Parathyroid adenoma (tissue), 2 donors: Measurements from ENCODE around the gene UTP15.

ENCODE experiments used
- H2AFZ ChIP-seq: fragments of 300-600 bp; sonication (generic); one replicate; pipeline ENCODE4 v1.7.0; 2017; ENCODE audit warnings: antibody characterized with exemption, mild to moderate bottlenecking
- H3K27ac ChIP-seq: fragments of 300-600 bp; sonication (generic); one replicate; pipeline ENCODE4 v1.7.0; 2017
- H3K27me3 ChIP-seq: fragments of 300-600 bp; sonication (generic); one replicate; pipeline ENCODE4 v1.7.0; 2017; ENCODE audit warnings: low read length; ENCODE audit not compliant: control insufficient read depth, insufficient read depth
- H3K36me3 ChIP-seq: fragments of 300-600 bp; sonication (generic); one replicate; pipeline ENCODE4 v1.7.0; 2017; ENCODE audit warnings: low read length; ENCODE audit not compliant: control insufficient read depth, insufficient read depth
- H3K4me1 ChIP-seq: fragments of 300-600 bp; sonication (generic); one replicate; pipeline ENCODE4 v1.7.0; 2017; ENCODE audit warnings: control low read depth
- H3K4me2 ChIP-seq: fragments of 300-600 bp; sonication (generic); one replicate; pipeline ENCODE4 v1.7.0; 2017; ENCODE audit warnings: low read length
- H3K4me3 ChIP-seq: fragments of 300-600 bp; sonication (generic); one replicate; pipeline ENCODE4 v1.7.0; 2017; ENCODE audit warnings: low read depth, low read length
- H3K79me2 ChIP-seq: fragments of 300-600 bp; sonication (generic); one replicate; pipeline ENCODE4 v1.7.0; 2017; ENCODE audit warnings: control low read depth
- H3K9ac ChIP-seq: fragments of 300-600 bp; sonication (generic); one replicate; pipeline ENCODE4 v1.7.0; 2017; ENCODE audit warnings: mild to moderate bottlenecking
- H3K9me3 ChIP-seq: fragments of 300-600 bp; sonication (generic); one replicate; pipeline ENCODE4 v1.7.0; 2017; ENCODE audit warnings: low read length; ENCODE audit not compliant: control insufficient read depth
- TF ChIP-seq, protein P1 (sequence below): fragments of 300-600 bp; sonication (generic); IDR thresholded peaks from one replicate; pipeline ENCODE4 v1.7.0; 2017; ENCODE audit warnings: antibody characterized with exemption, mild to moderate bottlenecking
- donor health status: primary hyperparathyroidism.

The UTP15 gene

DNA sequence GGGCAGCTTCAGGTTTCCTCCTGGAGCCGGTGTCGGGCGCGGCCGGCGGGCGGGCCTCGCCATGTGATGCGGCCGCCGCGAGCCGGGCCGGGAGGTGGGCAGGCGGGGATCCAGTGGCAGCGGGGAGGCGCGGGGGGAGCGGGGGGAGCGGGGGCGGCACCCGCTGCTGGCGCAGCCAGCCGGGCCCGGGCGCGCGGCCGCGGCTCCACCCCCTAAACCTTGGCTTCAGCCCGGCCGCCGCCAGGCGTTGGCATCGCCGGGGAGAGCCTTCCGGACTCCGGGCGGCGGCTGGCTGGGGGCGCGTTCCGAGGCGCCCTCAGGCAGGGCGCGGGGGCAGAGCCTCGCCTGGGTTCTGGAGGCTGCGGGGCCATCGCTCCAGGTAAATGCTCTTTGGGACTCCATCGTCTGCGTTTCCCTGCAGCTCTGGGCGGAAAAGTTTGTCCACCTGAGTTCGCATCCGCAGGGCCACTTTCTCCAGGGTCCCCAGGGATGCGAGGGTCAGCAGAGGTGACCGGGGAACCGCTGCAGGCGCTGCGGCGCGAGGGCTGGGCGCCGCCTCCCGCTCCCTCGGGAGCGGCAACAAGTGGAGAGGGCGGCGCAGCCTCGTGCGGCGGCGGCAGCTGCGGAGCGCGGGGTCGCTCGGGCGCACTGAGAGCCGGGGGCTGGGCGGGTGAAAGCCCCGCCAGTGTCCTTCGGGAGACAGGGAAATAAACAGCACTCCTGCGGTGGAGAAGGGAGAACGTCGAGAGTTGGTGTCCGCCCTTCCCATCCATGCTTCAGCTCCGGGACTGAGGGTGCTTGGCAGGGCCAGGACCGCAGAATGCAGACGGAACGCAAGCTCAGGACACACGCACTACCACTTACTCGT lies 60.6 kb downstream of the UTP15 start, which contains the start of gene ARHGEF28:
TSS of gene ARHGEF28 (plus strand) at position 253 of the 868 bp plus-strand sequence. CDS start 58,656 bp downstream, outside the sequence.
- Histone ChIP-seq H3K9me3 (no peaks in the 10 kb centered on the region), H3K79me2 (no peaks in the 10 kb centered on the region), H3K4me1 (peaks cover 3% of the 10 kb centered on the region), H3K4me2 (peak within 1 kb of the TSS; percentile 93), H3K36me3 (no peaks in the 10 kb centered on the region), H3K4me3 (peak within 1 kb of the TSS; percentile 51), H3K27me3 (no peaks in the 10 kb centered on the region), H3K9ac (no peak within 1 kb of the TSS), H2AFZ (peak within 1 kb of the TSS; percentile 88), H3K27ac (no peak within 1 kb of the TSS)
- TF ChIP-seq, protein P1, sequence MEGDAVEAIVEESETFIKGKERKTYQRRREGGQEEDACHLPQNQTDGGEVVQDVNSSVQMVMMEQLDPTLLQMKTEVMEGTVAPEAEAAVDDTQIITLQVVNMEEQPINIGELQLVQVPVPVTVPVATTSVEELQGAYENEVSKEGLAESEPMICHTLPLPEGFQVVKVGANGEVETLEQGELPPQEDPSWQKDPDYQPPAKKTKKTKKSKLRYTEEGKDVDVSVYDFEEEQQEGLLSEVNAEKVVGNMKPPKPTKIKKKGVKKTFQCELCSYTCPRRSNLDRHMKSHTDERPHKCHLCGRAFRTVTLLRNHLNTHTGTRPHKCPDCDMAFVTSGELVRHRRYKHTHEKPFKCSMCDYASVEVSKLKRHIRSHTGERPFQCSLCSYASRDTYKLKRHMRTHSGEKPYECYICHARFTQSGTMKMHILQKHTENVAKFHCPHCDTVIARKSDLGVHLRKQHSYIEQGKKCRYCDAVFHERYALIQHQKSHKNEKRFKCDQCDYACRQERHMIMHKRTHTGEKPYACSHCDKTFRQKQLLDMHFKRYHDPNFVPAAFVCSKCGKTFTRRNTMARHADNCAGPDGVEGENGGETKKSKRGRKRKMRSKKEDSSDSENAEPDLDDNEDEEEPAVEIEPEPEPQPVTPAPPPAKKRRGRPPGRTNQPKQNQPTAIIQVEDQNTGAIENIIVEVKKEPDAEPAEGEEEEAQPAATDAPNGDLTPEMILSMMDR = no peak

DNA sequence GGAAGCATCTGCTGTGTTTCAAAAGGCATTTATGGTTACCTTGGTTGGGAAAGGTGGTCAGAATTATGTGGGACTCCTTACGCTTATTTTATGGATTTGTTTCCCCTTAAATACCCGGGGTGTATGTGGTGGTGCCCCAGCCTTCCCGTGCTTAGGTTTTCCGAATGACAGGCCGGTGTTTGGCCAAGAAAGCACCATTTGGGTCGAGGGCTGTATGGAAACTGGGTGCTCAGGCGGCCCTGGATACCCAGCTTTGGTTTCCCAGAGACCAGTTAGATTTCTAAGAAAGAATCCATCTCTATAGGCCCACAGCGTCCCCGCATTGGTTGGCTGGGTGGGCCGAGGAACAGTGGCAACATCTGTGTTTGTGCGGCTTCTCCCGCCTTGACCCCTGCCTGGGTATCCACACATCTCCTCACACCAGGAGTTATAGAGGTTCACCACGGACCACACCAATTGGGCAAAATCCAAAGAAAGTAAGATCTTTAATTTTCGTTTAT lies 61.3 kb downstream of the UTP15 start:
- H3K27ac ChIP-seq = no peak overlapping the region
- no peak overlapping the region for H3K4me3 ChIP-seq
- peak overlapping the region; percentile 93 for H3K4me2 ChIP-seq
- peaks cover 3% of the 10 kb centered on the region for H3K4me1 ChIP-seq
- no peaks in the 10 kb centered on the region for H3K36me3 ChIP-seq
- H3K9ac ChIP-seq = no peak overlapping the region
- H3K9me3 ChIP-seq = no peaks in the 10 kb centered on the region
- H3K27me3 ChIP-seq = no peaks in the 10 kb centered on the region
- peak overlapping the region; percentile 79 for H2AFZ ChIP-seq
- TF ChIP-seq, protein P1 = no peak
- H3K79me2 ChIP-seq = no peaks in the 10 kb centered on the region

DNA sequence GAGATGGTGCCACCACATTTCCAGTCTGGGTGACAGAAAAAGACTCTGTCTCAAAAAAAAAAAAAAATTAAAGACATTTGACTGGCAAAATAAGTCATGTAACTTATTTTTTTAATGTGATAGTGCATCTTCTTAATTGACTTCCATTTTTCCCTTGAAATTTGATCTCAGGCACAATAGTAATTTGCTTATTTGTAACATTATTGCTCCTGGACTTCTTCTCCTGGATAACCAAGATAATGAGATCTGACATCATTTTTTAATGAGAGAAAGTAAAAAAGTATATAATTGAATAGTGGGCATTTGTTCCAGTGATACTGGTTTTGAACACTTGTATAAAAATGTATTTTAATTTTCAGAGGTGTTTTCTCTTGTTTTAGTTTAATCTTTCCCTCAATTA lies 63.9 kb downstream of the UTP15 start:
- Histone ChIP-seq H3K4me3 (no peak overlapping the region), H3K4me1 (peaks cover 3% of the 10 kb centered on the region), H3K79me2 (no peaks in the 10 kb centered on the region), H3K4me2 (no peak overlapping the region), H3K36me3 (no peaks in the 10 kb centered on the region), H3K27ac (no peak overlapping the region), H3K9me3 (no peaks in the 10 kb centered on the region), H2AFZ (no peak overlapping the region), H3K27me3 (no peaks in the 10 kb centered on the region), H3K9ac (no peak overlapping the region)
- TF ChIP-seq, protein P1 = no peak

DNA sequence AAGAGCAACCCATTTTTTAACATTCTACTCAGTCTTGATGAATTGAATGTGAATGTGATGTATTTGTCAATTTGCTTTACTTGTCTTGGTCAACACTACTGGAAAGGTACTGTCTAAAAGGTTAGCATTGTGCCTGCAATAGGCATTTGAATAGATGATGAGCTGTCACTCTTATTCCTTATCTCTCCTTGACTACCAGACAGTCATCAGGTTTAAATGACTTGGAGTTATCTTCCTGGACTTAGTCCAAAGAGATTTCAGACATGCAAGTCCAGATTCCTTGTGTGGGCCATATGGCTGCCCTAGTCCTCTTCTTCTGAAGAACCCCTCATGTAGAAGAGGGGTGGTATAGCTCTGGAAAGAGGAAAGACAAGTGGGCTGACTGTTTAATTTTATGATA lies 65.2 kb downstream of the UTP15 start:
- Histone ChIP-seq H2AFZ (no peak overlapping the region), H3K79me2 (no peaks in the 10 kb centered on the region), H3K36me3 (no peaks in the 10 kb centered on the region), H3K4me1 (no peaks in the 10 kb centered on the region), H3K4me2 (no peak overlapping the region), H3K9me3 (no peaks in the 10 kb centered on the region), H3K4me3 (no peak overlapping the region), H3K27me3 (no peaks in the 10 kb centered on the region), H3K27ac (no peak overlapping the region), H3K9ac (no peak overlapping the region)
- TF ChIP-seq, protein P1 = no peak
